ENCODE data around the gene GALNTL6. TPM values are rescaled to one million over a fixed set of nuclear protein-coding genes. Genes with fewer than 3 reads are reported as not detected.

Gene GALNTL6
- total RNA-seq, 4 donors from 2014 or later, result 0.26 to 4.0 (median 1.5) TPM; not detected in 1

DNA sequence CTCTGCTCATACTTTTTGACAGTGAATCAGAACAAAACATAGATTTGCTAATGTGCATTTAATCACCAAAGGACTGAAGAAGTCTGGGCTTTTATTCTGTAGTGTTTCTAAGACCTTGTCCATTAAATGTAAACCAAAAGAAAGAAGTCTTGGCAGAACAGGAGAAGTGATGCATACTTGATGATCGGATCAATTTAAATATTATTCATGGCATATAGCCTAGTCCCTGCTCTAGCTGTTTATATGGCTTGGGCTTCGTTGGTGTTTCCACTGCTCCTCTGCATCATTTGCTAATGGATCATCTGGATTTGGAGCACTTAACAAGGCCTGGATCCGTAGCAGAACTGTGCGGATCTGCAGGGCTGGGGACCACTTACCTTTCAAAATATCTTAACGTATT, 566.6 kb downstream of the GALNTL6 start:
- WGBS, result 85% methylated on average over 5 of the region's 5 CpGs
- Histone ChIP-seq H3K4me1 (no peaks in the 10 kb centered on the region), H3K36me3 (no peaks in the 10 kb centered on the region), H3K9me3 (no peaks in the 10 kb centered on the region), H3K27me3 (no peaks in the 10 kb centered on the region), H3K4me3 (no peak overlapping the region), H3K27ac (no peak overlapping the region)
- TF ChIP-seq EP300 (IDR thresholded peaks at IDR 0.05) (no peak), POLR2AphosphoS5 (IDR thresholded peaks at IDR 0.05) (no peak)
- DNase-seq (ENCODE audit: low spot score in 2 of 2), result no peak

DNA sequence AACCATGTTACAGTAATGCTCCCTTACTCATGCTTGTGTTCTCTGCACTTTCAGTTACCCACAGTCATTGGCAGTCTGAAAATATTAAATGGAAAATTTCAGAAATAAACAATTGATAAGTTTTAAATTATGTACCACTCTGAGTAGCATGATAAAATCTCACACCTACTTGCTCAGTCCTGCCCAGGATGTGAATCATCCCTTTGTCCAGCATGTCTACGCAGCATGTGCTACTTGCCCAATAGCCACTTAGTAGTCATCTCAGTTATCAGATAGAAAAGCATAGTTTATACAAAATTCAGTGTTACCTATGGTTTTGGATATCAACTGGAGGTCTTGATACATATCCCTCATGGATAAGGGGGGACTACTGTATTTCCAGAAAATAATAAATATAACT, 577.1 kb downstream of the GALNTL6 start:
- WGBS, result 76% methylated on average over 1 of the region's 1 CpG
- DNase-seq (ENCODE audit: low spot score in 2 of 2), result no peak
- no peaks in the 10 kb centered on the region for H3K4me1 ChIP-seq
- no peaks in the 10 kb centered on the region for H3K9me3 ChIP-seq
- H3K4me3 ChIP-seq, result no peak overlapping the region
- no peaks in the 10 kb centered on the region for H3K36me3 ChIP-seq
- H3K27me3 ChIP-seq, result no peaks in the 10 kb centered on the region
- TF ChIP-seq EP300 (IDR thresholded peaks at IDR 0.05) (no peak), POLR2AphosphoS5 (IDR thresholded peaks at IDR 0.05) (no peak), POLR2A (IDR thresholded peaks at IDR 0.05) (no peak)
- TF ChIP-seq, protein P1, sequence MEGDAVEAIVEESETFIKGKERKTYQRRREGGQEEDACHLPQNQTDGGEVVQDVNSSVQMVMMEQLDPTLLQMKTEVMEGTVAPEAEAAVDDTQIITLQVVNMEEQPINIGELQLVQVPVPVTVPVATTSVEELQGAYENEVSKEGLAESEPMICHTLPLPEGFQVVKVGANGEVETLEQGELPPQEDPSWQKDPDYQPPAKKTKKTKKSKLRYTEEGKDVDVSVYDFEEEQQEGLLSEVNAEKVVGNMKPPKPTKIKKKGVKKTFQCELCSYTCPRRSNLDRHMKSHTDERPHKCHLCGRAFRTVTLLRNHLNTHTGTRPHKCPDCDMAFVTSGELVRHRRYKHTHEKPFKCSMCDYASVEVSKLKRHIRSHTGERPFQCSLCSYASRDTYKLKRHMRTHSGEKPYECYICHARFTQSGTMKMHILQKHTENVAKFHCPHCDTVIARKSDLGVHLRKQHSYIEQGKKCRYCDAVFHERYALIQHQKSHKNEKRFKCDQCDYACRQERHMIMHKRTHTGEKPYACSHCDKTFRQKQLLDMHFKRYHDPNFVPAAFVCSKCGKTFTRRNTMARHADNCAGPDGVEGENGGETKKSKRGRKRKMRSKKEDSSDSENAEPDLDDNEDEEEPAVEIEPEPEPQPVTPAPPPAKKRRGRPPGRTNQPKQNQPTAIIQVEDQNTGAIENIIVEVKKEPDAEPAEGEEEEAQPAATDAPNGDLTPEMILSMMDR (IDR thresholded peaks at IDR 0.05), result no peak
- no peak overlapping the region for H3K27ac ChIP-seq

DNA sequence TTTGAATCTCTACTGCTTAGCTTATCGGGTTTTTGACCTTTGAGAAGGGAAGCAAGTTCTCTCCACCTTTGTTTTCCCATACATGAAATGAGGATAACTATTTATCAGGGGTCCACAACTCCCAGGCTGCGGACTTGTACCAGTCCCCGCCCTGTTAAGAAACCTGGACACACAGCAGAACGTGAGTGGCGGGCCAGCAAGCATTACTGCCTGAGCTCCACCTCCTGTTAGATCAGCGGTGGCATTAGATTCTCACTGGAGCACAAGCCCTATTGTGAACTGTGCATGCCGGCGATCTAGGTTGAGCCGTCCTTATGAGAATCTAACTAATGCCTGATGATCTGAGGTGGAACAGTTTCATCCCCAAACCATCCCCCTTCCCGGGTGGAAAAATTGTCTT, 579.5 kb downstream of the GALNTL6 start:
- Histone ChIP-seq H3K4me1 (no peaks in the 10 kb centered on the region), H3K36me3 (no peaks in the 10 kb centered on the region), H3K27me3 (no peaks in the 10 kb centered on the region), H3K27ac (no peak overlapping the region), H3K4me3 (no peak overlapping the region), H3K9me3 (no peaks in the 10 kb centered on the region)
- WGBS, result 88% methylated on average over 6 of the region's 10 CpGs
- no peak for TF ChIP-seq POLR2A (IDR thresholded peaks at IDR 0.05)
- TF ChIP-seq, protein P1 (IDR thresholded peaks at IDR 0.05), result no peak
- DNase-seq (ENCODE audit: low spot score in 2 of 2), result no peak

DNA sequence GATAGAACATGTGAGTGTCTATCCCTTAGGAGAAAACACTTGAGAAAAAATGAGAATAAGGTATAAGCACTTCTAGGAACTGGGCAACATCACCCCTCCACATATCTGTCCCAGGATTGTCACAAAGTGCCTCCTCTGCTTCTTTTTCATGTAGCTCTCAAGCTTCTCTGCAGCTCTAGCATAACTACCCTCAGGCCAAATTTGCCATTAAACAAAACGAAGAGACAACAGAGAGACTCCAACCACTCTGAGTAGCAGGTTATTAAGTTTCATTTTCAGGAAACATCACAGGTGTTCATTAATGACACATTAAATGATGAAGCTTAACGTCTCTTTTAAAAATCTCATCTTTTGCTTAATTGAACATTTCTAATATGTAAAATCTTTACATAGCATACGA, 580.0 kb downstream of the GALNTL6 start:
- 46% methylated on average over 3 of the region's 3 CpGs for WGBS
- DNase-seq (ENCODE audit: low spot score in 2 of 2), result no peak
- Histone ChIP-seq H3K4me1 (no peaks in the 10 kb centered on the region), H3K4me3 (no peak overlapping the region), H3K36me3 (no peaks in the 10 kb centered on the region), H3K9me3 (no peaks in the 10 kb centered on the region), H3K27me3 (no peaks in the 10 kb centered on the region), H3K27ac (no peak overlapping the region)
- TF ChIP-seq, protein P1 (IDR thresholded peaks at IDR 0.05), result no peak

DNA sequence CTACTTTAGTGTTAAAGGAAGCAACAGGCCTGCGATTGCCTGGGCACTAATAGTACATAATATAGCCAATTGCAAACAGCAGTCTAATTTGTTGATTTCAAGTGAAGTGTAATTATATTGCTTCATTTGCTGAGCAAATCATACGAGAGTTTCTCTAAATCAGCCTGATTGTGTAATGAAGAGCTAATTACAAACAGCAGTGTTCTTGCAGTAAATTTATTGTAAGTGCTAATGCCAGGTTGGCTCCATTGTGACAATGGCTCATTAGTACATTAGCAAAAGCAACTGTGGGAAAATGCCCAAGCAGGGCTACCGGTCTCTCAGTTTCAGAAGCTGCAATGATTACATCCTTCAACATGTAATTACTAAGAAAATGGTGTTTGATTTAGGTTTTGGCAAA, 591.5 kb downstream of the GALNTL6 start:
- 37% methylated on average over 3 of the region's 3 CpGs for WGBS
- Histone ChIP-seq H3K4me1 (no peaks in the 10 kb centered on the region), H3K27ac (no peak overlapping the region), H3K36me3 (no peaks in the 10 kb centered on the region), H3K9me3 (no peaks in the 10 kb centered on the region), H3K27me3 (no peaks in the 10 kb centered on the region), H3K4me3 (no peak overlapping the region)
- no peak for DNase-seq (ENCODE audit: low spot score in 2 of 2)
- TF ChIP-seq EP300 (IDR thresholded peaks at IDR 0.05) (no peak), POLR2AphosphoS5 (IDR thresholded peaks at IDR 0.05) (no peak), POLR2A (IDR thresholded peaks at IDR 0.05) (no peak)
- TF ChIP-seq, protein P1 (IDR thresholded peaks at IDR 0.05), result no peak

DNA sequence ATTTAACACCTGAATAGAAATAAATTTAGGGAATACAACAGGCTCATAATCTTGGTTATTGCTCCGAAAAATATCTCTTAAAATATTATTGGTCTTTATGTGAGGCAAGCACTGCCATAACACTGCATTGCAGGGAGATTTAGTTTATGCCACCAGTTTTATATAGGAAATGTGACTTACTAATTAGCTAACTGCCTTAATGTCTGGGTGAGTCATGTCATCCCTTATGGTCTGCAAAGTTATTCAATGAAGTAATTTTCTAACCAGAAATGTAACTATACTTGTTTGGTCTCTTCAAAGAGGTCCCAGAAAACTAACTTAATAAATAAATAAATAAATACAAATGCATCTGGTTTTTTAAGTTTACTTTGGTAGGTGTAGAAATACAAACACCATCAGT, 597.2 kb downstream of the GALNTL6 start:
- Histone ChIP-seq H3K27ac (no peak overlapping the region), H3K27me3 (no peaks in the 10 kb centered on the region), H3K36me3 (no peaks in the 10 kb centered on the region), H3K9me3 (no peaks in the 10 kb centered on the region), H3K4me3 (no peak overlapping the region), H3K4me1 (no peaks in the 10 kb centered on the region)
- no peak for TF ChIP-seq POLR2AphosphoS5 (IDR thresholded peaks at IDR 0.05)
- TF ChIP-seq EP300 (IDR thresholded peaks at IDR 0.05), result no peak
- no peak for TF ChIP-seq POLR2A (IDR thresholded peaks at IDR 0.05)
- TF ChIP-seq, protein P1 (IDR thresholded peaks at IDR 0.05), result no peak
- no peak for DNase-seq (ENCODE audit: low spot score in 2 of 2)
- WGBS, result 89% methylated on average over 1 of the region's 1 CpG

Measured in suprapubic skin (tissue), 4 donors.